ENCODE measurements around the gene ROBO2.

Gene ROBO2

GRCh38 chr3:77571971-77572715, 532.2 kb downstream of the ROBO2 start:
- DNase-seq (ENCODE audit: extremely low read depth, insufficient read length) = no peak
- no peak overlapping the region for H3K4me3 ChIP-seq (replicated peaks; ENCODE audit: low read depth, low read length)
- no peaks in the 10 kb centered on the region for H3K27me3 ChIP-seq (replicated peaks; ENCODE audit: control insufficient read depth, insufficient read depth, low read length)
- TF ChIP-seq CTCF (IDR thresholded peaks at IDR 0.05; ENCODE audit: insufficient read depth, low read length, poor library complexity, severe bottlenecking) = no peak
- H3K36me3 ChIP-seq (ENCODE audit: control insufficient read depth, insufficient read depth, low read length) = no peaks in the 10 kb centered on the region

GRCh38 chr3:77577264-77577663, 537.4 kb downstream of the ROBO2 start:
- no peak for DNase-seq (ENCODE audit: extremely low read depth, insufficient read length)
- Histone ChIP-seq H3K27me3 (replicated peaks; ENCODE audit: control insufficient read depth, insufficient read depth, low read length) (no peaks in the 10 kb centered on the region), H3K4me3 (replicated peaks; ENCODE audit: low read depth, low read length) (no peak overlapping the region), H3K36me3 (ENCODE audit: control insufficient read depth, insufficient read depth, low read length) (no peaks in the 10 kb centered on the region)
- no peak for TF ChIP-seq CTCF (IDR thresholded peaks at IDR 0.05; ENCODE audit: insufficient read depth, low read length, poor library complexity, severe bottlenecking)

GRCh38 chr3:77586216-77586615, 546.3 kb downstream of the ROBO2 start:
- no peak for TF ChIP-seq CTCF (IDR thresholded peaks at IDR 0.05; ENCODE audit: insufficient read depth, low read length, poor library complexity, severe bottlenecking)
- H3K27me3 ChIP-seq (replicated peaks; ENCODE audit: control insufficient read depth, insufficient read depth, low read length) = no peaks in the 10 kb centered on the region
- no peak for DNase-seq (ENCODE audit: extremely low read depth, insufficient read length)

GRCh38 chr3:77588863-77589262, 549.0 kb downstream of the ROBO2 start:
- DNase-seq (ENCODE audit: extremely low read depth, insufficient read length) = no peak
- H3K4me3 ChIP-seq (replicated peaks; ENCODE audit: low read depth, low read length) = no peak overlapping the region
- TF ChIP-seq CTCF (IDR thresholded peaks at IDR 0.05; ENCODE audit: insufficient read depth, low read length, poor library complexity, severe bottlenecking) = no peak
- no peaks in the 10 kb centered on the region for H3K27me3 ChIP-seq (replicated peaks; ENCODE audit: control insufficient read depth, insufficient read depth, low read length)
- no peaks in the 10 kb centered on the region for H3K36me3 ChIP-seq (ENCODE audit: control insufficient read depth, insufficient read depth, low read length)

More at GRCh38 chr3:77586216-77586615, 546.3 kb downstream of the ROBO2 start:
- Histone ChIP-seq H3K4me3 (replicated peaks; ENCODE audit: low read depth, low read length) (no peak overlapping the region), H3K36me3 (ENCODE audit: control insufficient read depth, insufficient read depth, low read length) (no peaks in the 10 kb centered on the region)

GRCh38 chr3:77590191-77590590, 550.3 kb downstream of the ROBO2 start:
- Histone ChIP-seq H3K4me3 (replicated peaks; ENCODE audit: low read depth, low read length) (no peak overlapping the region), H3K27me3 (replicated peaks; ENCODE audit: control insufficient read depth, insufficient read depth, low read length) (no peaks in the 10 kb centered on the region), H3K36me3 (ENCODE audit: control insufficient read depth, insufficient read depth, low read length) (no peaks in the 10 kb centered on the region)
- TF ChIP-seq CTCF (IDR thresholded peaks at IDR 0.05; ENCODE audit: insufficient read depth, low read length, poor library complexity, severe bottlenecking) = no peak
- no peak for DNase-seq (ENCODE audit: extremely low read depth, insufficient read length)
